ENCODE measurements around the gene TGIF1.

GRCh38 chr18:3466045-3466444 lies 16.1 kb downstream of the TGIF1 start:
- TF ChIP-seq CTCF (conservative IDR thresholded peaks at IDR 0.05; ENCODE audit: low read length) (no peak), EZH2phosphoT487 (IDR thresholded peaks at IDR 0.05; ENCODE audit: borderline replicate concordance, low read depth, low read length) (no peak)
